ENCODE data around the gene ONECUT1.

- no peak for TF ChIP-seq POLR2A (IDR thresholded peaks at IDR 0.05)
- TF ChIP-seq, protein P1, sequence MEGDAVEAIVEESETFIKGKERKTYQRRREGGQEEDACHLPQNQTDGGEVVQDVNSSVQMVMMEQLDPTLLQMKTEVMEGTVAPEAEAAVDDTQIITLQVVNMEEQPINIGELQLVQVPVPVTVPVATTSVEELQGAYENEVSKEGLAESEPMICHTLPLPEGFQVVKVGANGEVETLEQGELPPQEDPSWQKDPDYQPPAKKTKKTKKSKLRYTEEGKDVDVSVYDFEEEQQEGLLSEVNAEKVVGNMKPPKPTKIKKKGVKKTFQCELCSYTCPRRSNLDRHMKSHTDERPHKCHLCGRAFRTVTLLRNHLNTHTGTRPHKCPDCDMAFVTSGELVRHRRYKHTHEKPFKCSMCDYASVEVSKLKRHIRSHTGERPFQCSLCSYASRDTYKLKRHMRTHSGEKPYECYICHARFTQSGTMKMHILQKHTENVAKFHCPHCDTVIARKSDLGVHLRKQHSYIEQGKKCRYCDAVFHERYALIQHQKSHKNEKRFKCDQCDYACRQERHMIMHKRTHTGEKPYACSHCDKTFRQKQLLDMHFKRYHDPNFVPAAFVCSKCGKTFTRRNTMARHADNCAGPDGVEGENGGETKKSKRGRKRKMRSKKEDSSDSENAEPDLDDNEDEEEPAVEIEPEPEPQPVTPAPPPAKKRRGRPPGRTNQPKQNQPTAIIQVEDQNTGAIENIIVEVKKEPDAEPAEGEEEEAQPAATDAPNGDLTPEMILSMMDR (IDR thresholded peaks at IDR 0.05 in 8 of 11, conservative IDR thresholded peaks at IDR 0.05 in 3 of 11): no peak
- TF ChIP-seq POLR2AphosphoS5 (IDR thresholded peaks at IDR 0.05): no peak
These were observed 29.6 kb downstream of the ONECUT1 start for GRCh38 chr15:52760562-52760961.
